Measurements from ENCODE around the gene ETFBKMT. TPM values are rescaled to one million over a fixed set of nuclear protein-coding genes. Genes with fewer than 3 reads are reported as not detected.
"Not testable (repeated sequence)": the region's sequence is repeated elsewhere in the genome, so short reads cannot be mapped to it uniquely, and the experiment has no call there.

The ETFBKMT gene
- total RNA-seq, 1 donor from 2014 or later = 5.6 TPM

DNA sequence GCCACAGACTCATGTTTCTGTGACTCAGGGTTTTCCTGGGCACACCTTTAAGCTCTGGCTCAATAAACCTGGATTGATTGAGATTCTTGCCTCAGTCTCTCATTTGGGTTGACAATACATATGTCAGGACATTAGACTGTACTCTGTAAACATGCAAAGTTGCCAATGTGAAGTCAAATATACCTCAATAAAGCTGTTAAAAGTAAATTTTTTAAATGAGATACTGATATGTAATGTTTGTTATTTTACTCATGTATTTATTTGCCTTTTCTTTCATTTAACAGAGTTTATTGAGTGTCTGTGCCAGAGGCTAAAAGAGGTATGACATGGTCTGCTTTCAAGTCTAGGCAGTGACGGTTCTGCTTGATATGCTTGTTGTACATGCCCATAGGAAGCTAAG, 3.7 kb upstream of the ETFBKMT start:
- no peak for DNase-seq (ENCODE audit: low spot score)

DNA sequence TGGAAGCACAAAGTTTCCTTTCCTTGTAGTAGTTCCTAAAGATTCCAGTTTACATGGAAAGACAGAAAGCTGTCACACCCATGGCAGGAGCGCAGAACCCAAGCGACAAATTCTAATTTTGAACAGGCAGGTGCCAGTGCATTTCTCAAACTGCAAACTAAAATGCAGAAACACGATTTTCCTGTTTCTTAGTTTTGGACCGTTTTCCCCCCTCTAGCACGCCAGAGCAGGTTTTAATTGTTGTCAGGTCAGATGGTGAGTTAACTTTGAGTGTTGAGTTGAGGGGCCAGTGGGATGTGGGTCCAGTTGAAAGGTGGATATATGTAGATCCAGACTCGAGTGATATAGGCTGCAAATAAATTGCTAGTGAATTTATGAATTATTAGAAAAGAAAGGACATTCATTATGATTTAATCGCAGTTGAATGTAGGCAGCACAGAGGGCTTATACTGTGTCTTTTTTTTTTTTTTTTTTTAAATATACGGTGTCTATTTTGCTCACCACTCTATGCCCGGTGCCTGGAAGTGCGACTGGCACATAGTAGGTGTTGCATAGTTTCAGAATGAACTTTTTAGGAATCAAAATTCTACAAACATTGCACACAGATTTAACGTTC, 909 bp upstream of the ETFBKMT start:
- DNase-seq (ENCODE audit: low spot score) = no peak

DNA sequence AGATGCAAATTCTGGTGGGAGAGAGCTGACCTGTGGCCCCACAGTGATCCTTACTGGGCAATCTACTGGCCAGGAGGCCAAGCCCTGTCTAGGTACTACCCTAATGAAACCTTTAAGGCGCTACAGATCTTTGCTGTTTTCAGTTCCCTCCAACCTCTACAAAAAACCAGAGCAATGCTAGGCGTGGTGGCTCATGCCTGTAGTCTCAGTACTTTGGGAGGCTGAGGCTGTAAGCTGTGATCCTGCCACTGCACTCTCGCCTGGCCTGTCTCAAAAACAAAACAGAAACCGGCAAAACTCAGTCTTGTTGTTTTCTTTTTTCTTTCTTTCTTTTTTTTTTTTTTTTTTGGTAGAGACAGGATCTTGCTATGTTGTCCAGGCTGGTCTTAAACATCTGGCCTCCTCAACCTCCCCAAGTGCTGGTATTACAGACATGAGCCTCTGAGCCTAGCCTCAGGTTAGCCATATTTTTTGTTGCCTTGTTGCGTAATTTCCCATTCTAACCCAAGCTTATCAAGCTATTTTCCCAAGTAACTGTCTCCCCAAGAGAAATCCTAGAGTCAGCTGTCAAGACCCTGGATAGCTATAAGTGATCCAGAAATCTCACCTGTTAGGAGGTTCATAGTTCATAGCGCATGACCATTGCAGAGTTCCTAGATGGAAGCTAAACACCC, 2.8 kb downstream of the ETFBKMT start:
- DNase-seq (ENCODE audit: low spot score) = no peak

DNA sequence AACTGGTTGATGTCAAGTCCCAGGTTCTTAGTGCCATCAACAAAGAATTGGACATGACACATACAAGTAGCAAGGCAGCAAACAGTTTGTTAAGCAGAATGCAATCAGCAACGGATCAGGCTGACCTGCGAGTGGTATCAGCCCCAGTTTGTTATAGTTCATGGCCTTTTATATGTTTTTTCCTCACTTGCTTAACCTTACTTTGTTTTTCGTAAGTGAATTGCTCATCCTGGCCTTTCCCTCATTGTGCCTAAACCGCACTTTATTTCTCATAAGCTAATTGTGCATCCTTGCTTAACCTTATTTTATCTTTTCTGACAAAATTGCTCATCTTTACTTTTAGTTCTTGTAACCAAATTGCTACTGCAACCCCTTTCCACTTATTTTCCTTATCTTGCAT, 4.1 kb downstream of the ETFBKMT start:
- no peak for DNase-seq (ENCODE audit: low spot score)

DNA sequence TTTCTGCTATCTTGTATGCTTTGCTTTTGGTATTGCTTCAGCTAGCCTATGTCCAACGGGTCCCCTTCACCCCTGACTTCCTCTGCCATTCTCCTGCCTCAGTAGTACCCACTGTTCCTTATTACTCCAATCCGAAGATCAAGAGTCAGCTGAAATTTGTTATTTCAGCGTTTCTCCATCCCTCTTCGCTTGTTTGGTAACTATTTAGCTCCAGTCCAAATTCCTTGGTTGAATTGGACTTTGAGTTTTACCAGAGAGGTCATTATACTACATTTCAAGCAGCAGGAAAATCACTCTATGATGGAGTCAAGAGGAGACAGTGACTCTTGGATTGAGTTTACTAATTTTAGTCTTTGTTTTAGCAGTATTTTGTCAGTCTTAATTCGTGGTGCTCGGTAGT, 4.5 kb downstream of the ETFBKMT start:
- DNase-seq (ENCODE audit: low spot score) = no peak

DNA sequence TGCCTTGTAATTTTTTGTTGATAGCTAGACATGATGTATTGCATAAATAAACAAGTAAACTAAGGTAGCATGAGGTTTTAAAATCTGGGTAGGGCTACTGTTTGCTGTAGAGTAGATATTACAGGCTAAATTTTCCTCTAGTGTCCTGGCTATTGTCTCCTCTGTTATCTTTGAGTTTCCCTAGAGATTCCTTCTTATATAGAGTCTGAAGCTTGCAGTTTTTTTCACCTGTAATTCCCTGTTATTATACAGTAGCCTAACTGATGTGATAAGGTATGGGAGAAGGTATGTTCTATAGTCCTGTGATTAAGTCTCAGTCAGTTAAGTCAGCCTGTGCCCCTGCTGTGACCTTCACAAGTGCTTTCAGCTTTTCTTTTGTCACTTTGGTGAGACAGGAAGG, 9.5 kb downstream of the ETFBKMT start:
- DNase-seq (ENCODE audit: low spot score) = no peak

DNA sequence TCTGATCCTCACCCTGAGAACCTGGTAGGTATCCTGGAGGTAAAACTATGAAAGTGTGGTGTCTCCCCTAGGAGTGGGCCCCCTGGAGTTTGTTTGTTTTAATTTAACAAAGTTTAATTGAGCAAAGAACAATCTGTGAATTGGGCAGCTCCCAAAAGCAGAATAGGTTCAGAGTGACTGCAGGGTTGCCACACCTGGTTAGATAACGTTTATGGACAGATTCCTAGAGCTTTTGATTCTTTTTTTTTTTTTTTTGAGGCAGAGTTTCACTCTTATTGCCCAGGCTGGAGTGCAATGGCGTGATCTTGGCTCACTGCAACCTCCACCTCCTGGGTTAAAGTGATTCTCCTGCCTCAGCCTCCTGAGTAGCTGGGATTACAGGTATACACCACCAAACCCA, 10.1 kb downstream of the ETFBKMT start:
- not testable (repeated sequence) for DNase-seq (ENCODE audit: low spot score)

DNA sequence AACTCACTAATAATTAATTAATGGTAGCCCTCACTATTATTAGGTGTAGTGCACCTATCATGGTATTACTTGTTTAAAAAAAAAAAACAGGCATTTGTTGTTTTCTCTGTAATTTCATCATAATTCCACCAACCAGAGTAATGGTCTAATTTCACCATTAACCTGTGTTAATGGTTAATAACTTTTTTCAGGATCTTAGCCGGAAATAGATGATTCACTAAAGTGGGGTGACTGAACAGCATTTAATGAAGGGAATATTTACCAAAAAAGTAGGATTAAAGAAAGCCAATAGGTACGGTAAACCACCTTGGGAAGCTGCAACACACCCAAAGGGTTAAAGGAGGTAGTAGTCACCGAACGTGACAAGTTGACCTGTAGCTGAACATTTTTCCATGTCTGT, 13.0 kb downstream of the ETFBKMT start:
- no peak for DNase-seq (ENCODE audit: low spot score)

DNA sequence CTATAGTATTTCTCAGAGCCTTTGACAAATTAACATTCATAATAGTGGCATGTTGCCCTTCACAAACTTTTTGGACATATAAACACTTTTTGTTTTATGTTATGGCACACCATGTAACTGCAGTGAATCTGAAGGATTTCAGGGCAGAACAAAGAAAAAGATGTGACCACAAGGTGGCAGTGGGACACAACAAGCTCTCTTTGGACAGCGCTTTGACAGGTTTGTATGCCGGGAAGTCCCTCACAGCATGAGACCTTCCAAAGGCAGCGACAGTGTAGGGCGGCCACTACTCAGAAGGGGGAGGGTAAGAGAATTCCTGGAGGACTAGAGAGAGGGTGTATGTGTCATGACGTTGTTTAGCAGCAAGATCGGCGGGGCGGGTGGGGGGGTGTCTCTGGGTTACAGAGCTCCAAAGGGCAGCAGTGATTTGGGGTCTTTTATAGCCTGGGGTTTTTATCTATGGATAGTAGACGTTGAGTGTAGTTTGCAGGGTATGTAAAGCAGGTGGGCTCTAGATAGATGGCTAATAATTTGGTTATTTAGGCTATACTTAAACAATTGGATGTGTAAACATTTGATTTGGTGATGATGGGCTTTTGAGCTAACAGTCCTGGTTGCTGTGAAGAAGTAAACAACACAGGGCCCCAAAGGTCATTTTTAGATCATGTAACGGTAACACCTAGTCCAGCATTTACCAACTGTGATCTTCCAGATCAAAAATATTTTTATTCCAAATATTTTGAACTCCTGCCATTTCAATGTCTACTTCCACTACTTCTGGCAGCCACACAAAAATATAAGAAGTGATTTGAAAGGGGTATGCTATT, 22.9 kb downstream of the ETFBKMT start:
- DNase-seq (ENCODE audit: low spot score) = peak; percentile 54

DNA sequence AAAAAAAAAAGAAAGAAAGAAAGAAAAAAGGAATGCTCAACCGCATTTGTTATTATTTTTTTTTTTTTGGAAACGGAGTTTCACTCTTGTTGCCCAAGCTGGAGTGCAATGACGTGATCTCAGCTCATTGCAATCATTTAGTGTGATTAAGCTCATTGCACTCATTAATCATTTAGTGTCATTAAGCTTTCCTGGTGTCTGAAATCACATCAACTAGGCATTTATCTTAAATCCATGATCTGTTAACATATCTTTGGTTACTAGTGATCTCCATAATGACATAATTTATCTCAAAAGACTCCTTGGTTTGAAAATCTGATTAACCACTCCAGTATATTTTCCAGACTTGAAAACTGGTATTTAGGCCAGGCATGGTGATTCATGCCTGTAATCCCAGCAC, 26.3 kb downstream of the ETFBKMT start:
- no peak for DNase-seq (ENCODE audit: low spot score)

DNA sequence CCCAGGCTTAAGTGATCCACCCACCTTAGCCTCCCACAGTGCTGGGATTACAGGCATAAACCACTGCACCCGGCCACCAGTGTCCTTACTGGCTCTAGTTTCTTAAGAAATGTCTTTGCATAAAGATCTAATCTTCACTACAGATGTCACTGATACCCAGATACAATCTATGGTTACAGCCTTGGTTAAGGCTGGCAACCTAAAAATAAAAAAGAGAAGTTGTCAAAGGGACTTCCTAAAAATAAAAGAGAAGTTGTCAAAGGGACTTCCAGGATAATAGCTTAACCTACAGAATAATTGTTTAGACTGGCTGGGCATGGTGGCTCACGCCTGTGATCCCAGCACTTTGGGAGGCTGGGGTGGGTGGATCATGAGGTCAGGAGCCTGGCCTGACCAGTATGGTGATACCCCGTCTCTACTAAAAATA, 27.6 kb downstream of the ETFBKMT start:
- DNase-seq (ENCODE audit: low spot score) = no peak

DNA sequence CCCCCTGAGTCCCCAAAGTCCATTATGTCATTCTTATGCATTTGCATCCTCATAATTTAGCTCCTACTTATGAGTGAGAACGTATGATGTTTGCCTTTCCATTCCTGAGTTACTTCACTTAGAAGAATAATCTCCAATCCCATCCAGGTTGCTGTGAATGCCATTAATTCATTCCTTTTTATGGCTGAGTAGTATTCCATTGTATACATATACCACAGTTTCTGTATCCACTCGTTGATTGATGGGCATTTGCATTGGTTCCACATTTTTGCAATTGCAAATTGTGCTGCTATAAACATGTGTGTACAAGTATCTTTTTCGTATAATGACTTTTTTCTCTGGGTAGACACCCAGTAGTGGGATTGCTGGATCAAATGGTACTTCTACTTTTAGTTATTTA, 30.4 kb downstream of the ETFBKMT start:
- not testable (repeated sequence) for DNase-seq (ENCODE audit: low spot score)

DNA sequence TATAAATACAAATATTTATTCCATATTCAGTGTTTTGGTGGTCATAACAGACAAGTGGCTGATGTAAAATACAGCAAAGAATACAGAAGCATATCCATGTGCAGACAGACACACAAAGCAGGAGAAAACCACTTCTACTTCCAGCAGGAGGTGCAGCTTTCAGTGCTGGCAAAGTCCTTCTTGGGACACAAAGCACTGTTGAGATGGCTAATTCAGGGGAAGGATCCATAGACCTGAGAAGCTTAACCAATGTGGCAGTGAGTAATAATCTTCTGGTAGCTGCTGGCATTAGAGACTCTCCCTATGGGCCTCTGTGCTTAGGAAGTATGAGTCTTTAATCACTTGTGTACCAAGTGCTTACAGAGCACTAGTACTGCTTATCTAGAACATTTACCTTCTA, 42.6 kb downstream of the ETFBKMT start:
- no peak for DNase-seq (ENCODE audit: low spot score)

DNA sequence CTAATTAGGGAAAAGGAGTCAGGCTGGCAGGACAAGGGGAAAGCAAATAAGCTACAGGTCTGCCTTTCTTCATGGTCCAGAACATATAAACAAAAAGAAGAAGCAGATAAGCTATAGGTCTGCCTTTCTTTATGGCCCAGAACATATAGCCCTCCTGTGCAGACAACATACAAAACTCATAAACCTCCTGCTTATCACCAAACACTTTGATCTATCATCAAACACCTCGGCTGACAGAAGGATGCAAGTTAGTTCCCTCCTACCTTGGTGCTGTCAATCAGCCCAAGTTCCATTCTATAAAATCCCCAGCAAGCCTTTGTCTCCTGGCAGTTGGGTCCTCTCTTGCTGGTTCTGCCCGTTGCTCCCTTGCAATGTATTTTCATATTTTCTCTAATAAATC, 46.1 kb downstream of the ETFBKMT start:
- DNase-seq (ENCODE audit: low spot score) = no peak

DNA sequence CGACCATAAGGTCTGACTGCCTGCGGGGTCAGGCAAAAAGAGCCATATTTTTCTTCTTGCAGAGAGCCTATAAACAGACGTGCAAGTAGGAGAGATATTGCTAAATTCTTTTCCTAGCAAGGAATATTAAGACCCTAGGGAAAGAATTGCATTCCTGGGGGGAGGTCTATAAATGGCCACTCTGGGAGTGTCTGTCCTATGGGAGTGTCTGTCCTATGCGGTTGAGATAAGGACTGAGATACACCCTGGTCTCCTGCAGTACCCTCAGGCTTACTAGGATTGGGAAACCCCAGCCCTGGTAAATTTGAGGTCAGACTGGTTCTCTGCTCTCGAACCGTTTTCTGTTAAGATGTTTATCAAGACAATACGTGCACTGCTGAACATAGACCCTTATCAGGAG, 48.6 kb downstream of the ETFBKMT start:
- DNase-seq (ENCODE audit: low spot score) = not testable (repeated sequence)

DNA sequence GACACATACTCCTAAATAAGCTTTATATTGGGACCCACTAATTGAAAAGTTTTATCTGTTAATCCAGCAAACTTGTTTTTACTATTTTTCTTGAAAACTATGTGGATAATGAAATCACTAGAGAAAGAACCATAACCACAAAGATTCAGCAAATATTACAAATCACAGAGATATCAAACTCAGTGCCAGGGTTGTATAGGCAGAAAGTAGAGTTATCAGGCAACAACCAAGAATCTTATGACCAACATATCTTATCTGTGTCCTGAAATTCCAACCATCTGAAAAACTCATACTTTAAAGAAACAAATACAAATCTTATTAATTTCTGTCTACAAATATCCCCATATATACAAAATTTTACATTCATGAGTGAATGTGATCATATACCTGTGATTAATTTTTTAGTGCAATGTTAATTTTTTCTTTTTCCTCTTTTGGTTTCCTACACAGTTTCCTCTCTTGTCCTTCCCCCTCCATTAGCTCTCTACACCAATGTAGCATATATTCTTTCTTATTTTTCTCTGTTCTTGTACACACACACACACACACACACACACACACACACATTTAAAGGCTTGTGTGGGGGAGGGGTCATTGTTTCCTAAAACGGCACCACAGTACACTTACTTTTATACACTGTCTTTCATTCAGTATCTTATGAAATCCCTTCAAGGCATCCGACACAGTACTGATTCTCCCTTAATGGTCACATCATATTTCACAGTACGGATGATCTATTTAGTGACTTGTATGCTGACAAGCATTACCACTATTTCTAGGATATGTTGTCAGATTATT, 50.7 kb downstream of the ETFBKMT start:
- no peak for DNase-seq (ENCODE audit: low spot score)

DNA sequence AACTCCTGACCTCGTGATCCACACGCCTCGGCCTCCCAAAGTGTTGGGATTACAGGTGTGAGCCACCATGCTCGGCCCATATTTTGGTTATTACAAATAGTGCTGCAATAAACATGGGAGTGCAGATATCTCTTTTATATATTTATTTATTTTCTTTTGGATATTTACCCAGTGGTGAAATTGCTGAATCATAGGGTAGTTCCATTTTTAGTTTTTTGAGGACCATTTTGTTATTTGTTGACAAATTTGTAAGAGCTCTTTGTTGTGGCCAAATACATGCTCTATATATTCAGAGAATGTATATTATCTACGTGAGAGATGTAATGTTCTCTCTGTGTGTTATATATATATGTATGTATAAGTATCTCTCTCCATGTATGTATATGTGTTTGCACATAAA, 53.4 kb downstream of the ETFBKMT start:
- no peak for DNase-seq (ENCODE audit: low spot score)

DNA sequence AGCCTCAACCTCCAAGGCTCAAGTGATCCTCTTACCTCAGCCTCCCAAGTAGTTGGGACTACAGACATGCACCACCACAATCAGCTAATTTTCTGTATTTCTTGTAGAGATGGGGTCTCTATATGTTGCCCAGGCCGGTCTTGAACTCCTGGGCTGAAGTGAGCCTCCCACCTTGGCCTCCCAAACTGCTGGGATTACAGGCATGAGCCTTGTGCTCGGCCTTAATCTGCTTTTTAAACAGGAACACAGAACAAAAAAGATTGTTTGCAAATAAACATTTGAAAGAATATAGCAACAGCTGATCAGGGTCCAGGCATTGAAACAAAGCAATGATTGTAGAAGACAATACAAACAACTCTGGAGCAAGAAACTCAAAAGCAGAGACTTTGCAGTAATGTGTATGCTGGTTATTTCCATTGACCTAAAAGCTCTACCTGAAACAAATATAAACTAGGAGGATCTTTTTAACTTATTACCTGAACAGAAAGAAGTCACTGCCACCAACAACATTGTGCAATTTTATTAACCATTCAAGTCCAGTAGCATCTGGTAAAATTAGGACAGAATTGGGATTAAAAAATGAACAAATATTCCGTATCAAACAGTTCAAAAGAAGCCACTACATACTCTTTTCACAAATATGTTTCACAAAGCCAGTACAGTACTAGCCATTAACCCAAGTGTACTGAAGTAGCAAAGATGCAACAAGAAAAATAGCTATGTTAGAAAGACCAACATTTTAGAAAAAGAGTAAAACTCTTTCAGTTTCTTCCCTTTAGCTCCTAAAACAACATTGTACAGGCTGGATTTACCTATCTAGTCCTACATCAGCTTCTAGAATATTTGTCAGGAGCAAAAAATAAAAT, 55.2 kb downstream of the ETFBKMT start:
- no peak for DNase-seq (ENCODE audit: low spot score)

DNA sequence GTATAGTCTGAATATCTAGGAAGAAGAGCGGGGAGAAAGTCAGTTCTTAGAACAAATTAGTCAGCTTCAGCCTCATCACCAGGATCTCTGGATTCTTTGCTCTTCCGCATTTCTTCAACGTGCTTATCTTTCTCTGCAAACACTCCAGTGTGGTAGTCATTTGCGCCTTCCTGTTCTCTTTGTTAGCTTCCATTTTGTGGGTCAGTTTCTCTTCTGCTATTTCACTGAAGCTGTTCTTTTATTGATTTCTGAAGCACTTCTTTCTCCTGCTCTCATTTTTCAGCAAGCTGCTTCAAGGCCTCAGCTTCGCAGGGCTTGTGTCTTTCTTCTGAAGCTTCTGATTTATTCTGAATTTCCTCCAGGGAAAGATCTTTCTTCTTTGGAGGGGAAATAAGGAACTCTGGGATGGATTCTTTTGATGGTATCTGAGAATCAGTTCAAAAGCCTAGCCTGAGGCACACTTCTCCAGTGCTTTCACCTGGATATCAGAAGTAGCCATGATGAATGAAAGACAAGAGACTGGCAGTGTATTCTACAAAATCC, 55.9 kb downstream of the ETFBKMT start:
- DNase-seq (ENCODE audit: low spot score) = no peak

DNA sequence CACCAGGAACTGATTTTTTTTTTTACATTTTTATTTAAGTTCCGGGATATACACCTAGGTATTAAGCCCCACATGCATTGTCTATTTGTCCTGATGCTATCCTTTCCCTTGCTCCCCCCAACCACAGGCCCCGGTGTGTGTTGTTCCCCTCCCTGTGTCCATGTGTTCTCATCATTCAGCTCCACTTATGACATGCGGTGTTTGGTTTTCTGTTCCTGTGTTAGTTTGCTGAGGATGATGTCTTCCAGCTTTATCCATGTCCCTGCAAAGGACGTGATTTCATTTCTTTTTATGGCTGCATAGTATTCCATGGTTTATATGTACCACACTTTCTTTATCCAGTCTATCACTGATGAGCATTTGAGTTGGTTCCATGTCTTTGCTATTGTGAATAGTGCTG, 57.5 kb downstream of the ETFBKMT start:
- not testable (repeated sequence) for DNase-seq (ENCODE audit: low spot score)

All from ureter (tissue), 1 donor.